GM12878 (cell line): Measurements from ENCODE around the gene GMCL2. TPM values are rescaled to one million over a fixed set of nuclear protein-coding genes. Genes with fewer than 3 reads are reported as not detected.

Experiments
- ATAC-seq: fragments of 200-7000 bp; cut with Tn5 transposase; 3 replicates; pipeline ENCODE4 v1.9.1; 2020; ENCODE audit warnings: mild to moderate bottlenecking, moderate library complexity
- BruUV-seq: library from RNA; stranded (reverse); fragments of 400-500 nt; replicated peaks from 2 replicates; lab custom pipeline; 2021; lab: Mats Ljungman, UMichigan
- CTCF ChIA-PET: fragments of 300-600 bp; sonication (Branson Sonifier 250); formaldehyde crosslinking; extraction: SDS; loops from one replicate; lab custom pipeline; 2021; ENCODE audit warnings: inconsistent platforms; lab: Yijun Ruan, JAX
- POLR2A ChIA-PET: fragments of 350-600 bp; formaldehyde crosslinking; extraction: SDS; loops from one replicate; lab custom pipeline; 2021; ENCODE audit warnings: inconsistent platforms; lab: Charles Lee
- RAD21 ChIA-PET: fragments of 300-600 bp; sonication (Branson Sonifier 250); formaldehyde crosslinking; loops from one replicate; lab custom pipeline; 2023; ENCODE audit warnings: antibody characterized with exemption; ENCODE audit not compliant: unreplicated experiment; lab: Charles Lee
- SMC1A ChIA-PET: fragments of 300-600 bp; sonication (Branson Sonifier 250); formaldehyde crosslinking; loops from one replicate; lab custom pipeline; 2023; ENCODE audit not compliant: unreplicated experiment, uncharacterized antibody; lab: Charles Lee
- DNase-seq: peaks from one replicate; pipeline ENCODE4 v3.0.0-alpha.2; 2011; ENCODE audit warnings: low read depth, low spot score
- FAIRE-seq: peaks from 3 replicates; lab custom pipeline; 2011; peaks lifted over from hg19 to GRCh38; lab: Jason Lieb, UNC
- H2AFZ ChIP-seq: 2 replicates; pipeline ENCODE4 v1.6.0; 2011; ENCODE audit warnings: low read depth, low read length, control low read depth; ENCODE audit not compliant: control insufficient read depth
- H3K27ac ChIP-seq: 2 replicates; pipeline ENCODE4 v1.5.1; 2011; ENCODE audit warnings: control low read depth; ENCODE audit not compliant: control insufficient read depth, insufficient read depth
- H3K27me3 ChIP-seq, 2 experiments: replicated peaks in 1 of 2; 2 replicates each; pipeline versions ENCODE4 v1.6.0 to v1.6.1; 2011; ENCODE audit warnings: low read length in 1 of 2; ENCODE audit not compliant: control insufficient read depth in 2 of 2, insufficient read depth in 2 of 2
- H3K36me3 ChIP-seq, 2 experiments: 2 replicates each; pipeline ENCODE4 v1.5.1; 2011; ENCODE audit warnings: low read length in 1 of 2; ENCODE audit not compliant: control insufficient read depth in 2 of 2, insufficient read depth in 2 of 2
- H3K4me1 ChIP-seq: 2 replicates; pipeline ENCODE4 v1.6.1; 2011; ENCODE audit warnings: mild to moderate bottlenecking, low read length, moderate library complexity, mixed read lengths; ENCODE audit not compliant: control insufficient read depth, insufficient read depth
- H3K4me2 ChIP-seq: 2 replicates; pipeline ENCODE4 v1.6.0; 2011; ENCODE audit warnings: control low read depth; ENCODE audit not compliant: control insufficient read depth, insufficient read depth
- H3K4me3 ChIP-seq: fragments of 200-600 bp; sonication (generic); 2 replicates; pipeline ENCODE4 v1.5.1; 2016
- H3K79me2 ChIP-seq: 2 replicates; pipeline ENCODE4 v1.6.0; 2011; ENCODE audit warnings: low read length; ENCODE audit not compliant: control insufficient read depth, insufficient read depth
- H3K9ac ChIP-seq: 2 replicates; pipeline ENCODE4 v1.8.0; 2011; ENCODE audit warnings: low read length, control low read depth, mixed read lengths; ENCODE audit not compliant: control insufficient read depth, insufficient read depth
- H3K9me3 ChIP-seq: replicated peaks from 3 replicates; pipeline ENCODE4 v1.5.1; 2011; ENCODE audit warnings: mild to moderate bottlenecking, low read length; ENCODE audit not compliant: control insufficient read depth, insufficient read depth
- H4K20me1 ChIP-seq: 2 replicates; pipeline ENCODE4 v1.6.0; 2011; ENCODE audit not compliant: control insufficient read depth, insufficient read depth
- BCL11A ChIP-seq: IDR thresholded peaks from 2 replicates; pipeline ENCODE4 v1.6.1; 2011; ENCODE audit warnings: low read depth, low read length
- BMI1 ChIP-seq: fragments of 450-650 bp; IDR thresholded peaks from 2 replicates; pipeline ENCODE4 v1.6.1; 2016; ENCODE audit warnings: mild to moderate bottlenecking, moderate library complexity, borderline replicate concordance
- FOXM1 ChIP-seq: IDR thresholded peaks from 2 replicates; pipeline ENCODE4 v1.6.1; 2012; ENCODE audit warnings: low read depth, mild to moderate bottlenecking, inconsistent platforms, low read length, moderate library complexity
- GATAD2B ChIP-seq: fragments of 450-650 bp; conservative IDR thresholded peaks from 2 replicates; pipeline ENCODE4 v1.6.1; 2017; ENCODE audit warnings: low read depth, mild to moderate bottlenecking, moderate library complexity
- HDAC2 ChIP-seq: fragments of 200-600 bp; sonication (generic); IDR thresholded peaks from 2 replicates; pipeline ENCODE4 v1.6.1; 2017
- JUNB ChIP-seq: IDR thresholded peaks from 2 replicates; pipeline ENCODE4 v1.6.1; 2016; ENCODE audit warnings: antibody characterized with exemption, mild to moderate bottlenecking
- MTA3 ChIP-seq: IDR thresholded peaks from 2 replicates; pipeline ENCODE4 v1.6.1; 2012; ENCODE audit warnings: low read length, inconsistent platforms, borderline replicate concordance
- RAD21 ChIP-seq: IDR thresholded peaks from 2 replicates; pipeline ENCODE4 v1.6.1; 2011; ENCODE audit warnings: mild to moderate bottlenecking, low read depth, low read length, moderate library complexity; ENCODE audit not compliant: insufficient read depth
- RFX5 ChIP-seq: IDR thresholded peaks from 2 replicates; pipeline ENCODE4 v1.6.1; 2011; ENCODE audit warnings: low read depth, low read length, improper control_type of control experiment
- SIX5 ChIP-seq: IDR thresholded peaks from 2 replicates; pipeline ENCODE4 v1.6.1; 2011; ENCODE audit warnings: mild to moderate bottlenecking, low read depth, low read length, moderate library complexity; ENCODE audit not compliant: severe bottlenecking
- SPI1 ChIP-seq: IDR thresholded peaks from 2 replicates; pipeline ENCODE4 v1.6.1; 2011; ENCODE audit warnings: low read depth, mild to moderate bottlenecking, low read length, moderate library complexity, borderline replicate concordance; ENCODE audit not compliant: insufficient read depth
- TAF1 ChIP-seq: IDR thresholded peaks from 2 replicates; pipeline ENCODE4 v1.6.1; 2011; ENCODE audit warnings: mild to moderate bottlenecking, low read depth, low read length, borderline replicate concordance
- TARDBP ChIP-seq: IDR thresholded peaks from 2 replicates; pipeline ENCODE4 v1.6.1; 2016; ENCODE audit warnings: borderline replicate concordance
- TCF12 ChIP-seq: IDR thresholded peaks from 2 replicates; pipeline ENCODE4 v1.6.1; 2011; ENCODE audit warnings: low read depth, mild to moderate bottlenecking, low read length
- YY1 ChIP-seq: IDR thresholded peaks from 2 replicates; pipeline ENCODE4 v1.6.1; 2011; ENCODE audit warnings: low read depth, mild to moderate bottlenecking, low read length
- ZSCAN29 ChIP-seq: fragments of 450-650 bp; IDR thresholded peaks from 2 replicates; pipeline ENCODE4 v1.6.1; 2017; ENCODE audit warnings: mild to moderate bottlenecking, moderate library complexity
- ZZZ3 ChIP-seq: IDR thresholded peaks from 2 replicates; pipeline ENCODE4 v1.6.1; 2011; ENCODE audit warnings: low read depth; ENCODE audit not compliant: control insufficient read depth, insufficient read length
- WGBS: methylation state at CpG from one replicate; pipeline ENCODE4 v1.1.6; 2016; ENCODE audit warnings: low lambda C conversion rate; ENCODE audit not compliant: insufficient replicate concordance, insufficient coverage; ENCODE audit errors: missing lambda C conversion rate; 5-methylcytosine and 5-hydroxymethylcytosine counted together
- in situ Hi-C: fragments of 300-500 bp; cut with MboI; formaldehyde crosslinking; loops from 9 replicates; pipeline ENCODE4 v1.14.3; 2018; ENCODE audit warnings: mixed read lengths
- intact Hi-C: fragments of 100-400 bp; cut with micrococcal nuclease; formaldehyde crosslinking; loops from one replicate; pipeline ENCODE4 v1.14.2; 2022; ENCODE audit not compliant: unreplicated experiment
- polyA plus RNA-seq, 11 experiments: library from polyadenylated mRNA; depleted of rRNA in 4 of 11; unstranded in 6 of 11; stranded (reverse) in 5 of 11; fragments of >200 nt; fragmentation: Nextera tagmentation in 4 of 11; fragmentation: Illumina TruSeq in 1 of 11; extraction: Ambion mirVana in 4 of 11; extraction: Trizol in 1 of 11; gene quantifications; 1 replicate in 1 of 11; 2 replicates in 10 of 11; pipeline versions ENCODE4 v1.2.1 to v1.2.3, GENCODE V29; 2011 to 2016; ENCODE audit warnings: inconsistent platforms in 2 of 11, missing spikeins in 2 of 11, low read depth in 1 of 11
- total RNA-seq, 4 experiments: library from RNA; depleted of rRNA in 3 of 4; stranded (reverse); fragments of >200 nt in 3 of 4; fragmentation: Illumina TruSeq in 1 of 4; extraction: Trizol in 1 of 4; gene quantifications; 2 replicates each; pipeline versions ENCODE4 v1.2.1 to v1.2.3, GENCODE V29; 2013 to 2021
- TF ChIP-seq, protein P1 (sequence below): IDR thresholded peaks from 2 replicates; pipeline ENCODE4 v1.6.1; 2011; ENCODE audit warnings: low read depth, mild to moderate bottlenecking, low read length, moderate library complexity, borderline replicate concordance; ENCODE audit errors: extremely low read depth
- TF ChIP-seq, protein P2 (sequence below): IDR thresholded peaks from 2 replicates; pipeline ENCODE4 v1.6.1; 2012; ENCODE audit warnings: low read depth, low read length, improper control_type of control experiment
- TF ChIP-seq, protein P3 (sequence below): IDR thresholded peaks from 2 replicates; pipeline ENCODE4 v1.6.1; 2011; ENCODE audit warnings: low read depth, low read length, improper control_type of control experiment, borderline replicate concordance
- TF ChIP-seq, protein P4 (sequence below): fragments of 450-650 bp; IDR thresholded peaks from 2 replicates; pipeline ENCODE4 v1.6.1; 2017; ENCODE audit warnings: low read depth, mild to moderate bottlenecking, moderate library complexity

GMCL2 gene
- total and polyA plus RNA-seq, 10 of the 15 experiments (the other 5 are each of a cell fraction or from before 2014, with no cell fraction given): 0.07 TPM; not detected in 9

DNA sequence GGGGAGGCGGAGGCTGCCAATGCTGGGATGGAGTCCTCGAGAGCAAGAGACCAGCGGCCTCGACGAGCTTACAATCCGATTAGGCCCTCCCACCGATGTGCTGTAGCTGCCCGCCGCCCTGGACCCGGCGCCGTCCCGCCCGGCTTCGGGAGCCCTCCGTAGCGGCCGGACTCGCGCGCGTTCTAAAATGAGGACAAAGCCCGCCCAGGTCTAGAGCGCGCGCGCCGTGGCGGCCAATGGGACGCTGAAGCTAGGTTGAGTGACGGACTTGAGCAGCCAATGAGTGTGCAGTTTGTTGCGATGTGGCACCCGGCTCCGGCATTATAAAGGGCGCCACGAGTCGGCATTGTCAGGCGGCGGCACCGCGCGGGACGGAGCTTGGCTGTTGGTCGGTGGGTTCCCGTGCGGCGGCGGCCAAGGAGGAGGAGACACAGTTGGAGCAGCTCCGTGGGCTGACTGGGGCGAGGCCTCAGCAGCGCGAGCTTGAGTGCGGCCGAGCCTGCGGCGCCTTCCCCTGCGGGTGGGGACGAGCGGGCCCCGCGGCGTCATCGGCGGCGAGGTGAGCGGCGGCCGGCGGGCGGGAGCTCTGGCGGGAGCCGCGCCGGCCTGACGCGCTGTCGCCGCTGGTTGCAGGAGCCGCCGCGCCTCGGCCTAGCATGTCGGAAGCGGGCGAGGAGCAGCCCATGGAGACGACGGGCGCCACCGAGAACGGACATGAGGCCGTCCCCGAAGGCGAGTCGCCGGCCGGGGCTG, 17.2 kb upstream of the GMCL2 start, which contains the start of gene HNRNPAB:
Gene HNRNPAB, plus strand, starts transcription at position 352 of the 753 bp plus-strand sequence. Its CDS starts 305 bp downstream, at position 657.
- ChIA-PET RAD21 (no interaction called here), CTCF (interaction anchor here (1.0 to 1.2 kb wide), 4 partner anchors 9 to 129 kb away, joined by 3 to 5 read pairs (median 4); no protein-coding TSS in a partner anchor), POLR2A (interaction anchor here (0.7 to 1.5 kb wide), 6 partner anchors 9 to 88 kb away, joined by 3 to 13 read pairs (median 8); partner anchors contain the start of genes NHP2 and PHYKPL), SMC1A (interaction anchor here (1.1 kb wide), 1 partner anchor 28 kb away, joined by 3 read pairs; the partner anchor contains the start of gene PHYKPL)
- H3K36me3 ChIP-seq: peaks cover 19 to 34% of the 10 kb centered on the region in 2 experiments
- ATAC-seq: peak; percentile 89
- peak; percentile 77 for DNase-seq
- in situ Hi-C loops: no loop called here
- H4K20me1 ChIP-seq: peaks cover 24% of the 10 kb centered on the region
- peak within 1 kb of the TSS; percentile 91 for H2AFZ ChIP-seq
- peak within 1 kb of the TSS; percentile 90 for H3K4me2 ChIP-seq
- intact Hi-C loops: no loop called here
- BruUV-seq: TSS peak; percentile 54
- peak; percentile 93 for FAIRE-seq
- peak within 1 kb of the TSS; percentile 84 for H3K9ac ChIP-seq
- peaks cover 55% of the 10 kb centered on the region for H3K79me2 ChIP-seq
- H3K9me3 ChIP-seq: no peaks in the 10 kb centered on the region
- no peaks in the 10 kb centered on the region for H3K27me3 ChIP-seq
- under 1% methylated on average over 96 of the region's 96 CpGs for WGBS
- H3K4me3 ChIP-seq: peak within 1 kb of the TSS; percentile 97
- peaks cover 15% of the 10 kb centered on the region for H3K4me1 ChIP-seq
- H3K27ac ChIP-seq: peak within 1 kb of the TSS; percentile 67
- no peak for TF ChIP-seq ZZZ3
- TF ChIP-seq, protein P1, sequence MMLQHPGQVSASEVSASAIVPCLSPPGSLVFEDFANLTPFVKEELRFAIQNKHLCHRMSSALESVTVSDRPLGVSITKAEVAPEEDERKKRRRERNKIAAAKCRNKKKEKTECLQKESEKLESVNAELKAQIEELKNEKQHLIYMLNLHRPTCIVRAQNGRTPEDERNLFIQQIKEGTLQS: no peak
- TF ChIP-seq HDAC2: no peak
- TF ChIP-seq BMI1: no peak
- TF ChIP-seq BCL11A: no peak
- TF ChIP-seq FOXM1: no peak
- TF ChIP-seq MTA3: no peak
- no peak for TF ChIP-seq RAD21
- peak; percentile 6 for TF ChIP-seq SIX5
- TF ChIP-seq TAF1: peak; percentile 95
- TF ChIP-seq GATAD2B: peak; percentile 40
- no peak for TF ChIP-seq TARDBP
- peak; percentile 86 for TF ChIP-seq TCF12
- TF ChIP-seq ZSCAN29: no peak
- TF ChIP-seq, protein P2, sequence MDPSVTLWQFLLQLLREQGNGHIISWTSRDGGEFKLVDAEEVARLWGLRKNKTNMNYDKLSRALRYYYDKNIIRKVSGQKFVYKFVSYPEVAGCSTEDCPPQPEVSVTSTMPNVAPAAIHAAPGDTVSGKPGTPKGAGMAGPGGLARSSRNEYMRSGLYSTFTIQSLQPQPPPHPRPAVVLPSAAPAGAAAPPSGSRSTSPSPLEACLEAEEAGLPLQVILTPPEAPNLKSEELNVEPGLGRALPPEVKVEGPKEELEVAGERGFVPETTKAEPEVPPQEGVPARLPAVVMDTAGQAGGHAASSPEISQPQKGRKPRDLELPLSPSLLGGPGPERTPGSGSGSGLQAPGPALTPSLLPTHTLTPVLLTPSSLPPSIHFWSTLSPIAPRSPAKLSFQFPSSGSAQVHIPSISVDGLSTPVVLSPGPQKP: no peak
- peak; percentile 89 for TF ChIP-seq YY1
- TF ChIP-seq, protein P3, sequence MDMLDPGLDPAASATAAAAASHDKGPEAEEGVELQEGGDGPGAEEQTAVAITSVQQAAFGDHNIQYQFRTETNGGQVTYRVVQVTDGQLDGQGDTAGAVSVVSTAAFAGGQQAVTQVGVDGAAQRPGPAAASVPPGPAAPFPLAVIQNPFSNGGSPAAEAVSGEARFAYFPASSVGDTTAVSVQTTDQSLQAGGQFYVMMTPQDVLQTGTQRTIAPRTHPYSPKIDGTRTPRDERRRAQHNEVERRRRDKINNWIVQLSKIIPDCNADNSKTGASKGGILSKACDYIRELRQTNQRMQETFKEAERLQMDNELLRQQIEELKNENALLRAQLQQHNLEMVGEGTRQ: no peak
- TF ChIP-seq JUNB: no peak
- no peak for TF ChIP-seq SPI1
- TF ChIP-seq RFX5: no peak
- TF ChIP-seq, protein P4, sequence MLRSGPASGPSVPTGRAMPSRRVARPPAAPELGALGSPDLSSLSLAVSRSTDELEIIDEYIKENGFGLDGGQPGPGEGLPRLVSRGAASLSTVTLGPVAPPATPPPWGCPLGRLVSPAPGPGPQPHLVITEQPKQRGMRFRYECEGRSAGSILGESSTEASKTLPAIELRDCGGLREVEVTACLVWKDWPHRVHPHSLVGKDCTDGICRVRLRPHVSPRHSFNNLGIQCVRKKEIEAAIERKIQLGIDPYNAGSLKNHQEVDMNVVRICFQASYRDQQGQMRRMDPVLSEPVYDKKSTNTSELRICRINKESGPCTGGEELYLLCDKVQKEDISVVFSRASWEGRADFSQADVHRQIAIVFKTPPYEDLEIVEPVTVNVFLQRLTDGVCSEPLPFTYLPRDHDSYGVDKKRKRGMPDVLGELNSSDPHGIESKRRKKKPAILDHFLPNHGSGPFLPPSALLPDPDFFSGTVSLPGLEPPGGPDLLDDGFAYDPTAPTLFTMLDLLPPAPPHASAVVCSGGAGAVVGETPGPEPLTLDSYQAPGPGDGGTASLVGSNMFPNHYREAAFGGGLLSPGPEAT: 0 out of 2 replicates have a peak, but pooled peaks have one; percentile 17
